NT2/D1 (cell line): ENCODE measurements around the gene APLNR.
"Not testable (repeated sequence)": the region's sequence is repeated elsewhere in the genome, so short reads cannot be mapped to it uniquely, and the experiment has no call there.

Source experiments
- DNase-seq: peaks from one replicate; pipeline ENCODE4 v3.0.0-alpha.2; 2011; ENCODE audit warnings: low read depth, low spot score
- H3K27me3 ChIP-seq: 2 replicates; pipeline ENCODE4 v1.6.0; 2011; ENCODE audit warnings: mild to moderate bottlenecking; ENCODE audit not compliant: insufficient read length, insufficient read depth
- H3K36me3 ChIP-seq: 2 replicates; pipeline ENCODE4 v1.6.1; 2011; ENCODE audit warnings: mild to moderate bottlenecking, low read length, mixed read lengths; ENCODE audit not compliant: insufficient read depth, insufficient read length
- H3K4me1 ChIP-seq: 2 replicates; pipeline ENCODE4 v1.5.1; 2011; ENCODE audit not compliant: insufficient read depth, insufficient read length
- H3K4me3 ChIP-seq: 2 replicates; pipeline ENCODE4 v1.5.1; 2011; ENCODE audit warnings: low read depth; ENCODE audit not compliant: insufficient read length
- H3K9ac ChIP-seq: 2 replicates; pipeline ENCODE4 v1.6.0; 2011; ENCODE audit warnings: low read depth; ENCODE audit not compliant: insufficient read length
- H3K9me3 ChIP-seq: 2 replicates; pipeline ENCODE4 v1.5.1; 2011; ENCODE audit warnings: mild to moderate bottlenecking, low read length; ENCODE audit not compliant: insufficient read depth
- SUZ12 ChIP-seq: IDR thresholded peaks from 2 replicates; pipeline ENCODE4 v1.6.1; 2011; ENCODE audit not compliant: insufficient read length, insufficient read depth; ENCODE audit errors: extremely low read depth
- YY1 ChIP-seq: IDR thresholded peaks from 2 replicates; pipeline ENCODE4 v1.6.1; 2011; ENCODE audit not compliant: insufficient read length, insufficient read depth
- ZNF274 ChIP-seq: IDR thresholded peaks from 2 replicates; pipeline ENCODE4 v1.6.1; 2011; ENCODE audit warnings: mild to moderate bottlenecking, low read depth, low read length

The APLNR gene

DNA sequence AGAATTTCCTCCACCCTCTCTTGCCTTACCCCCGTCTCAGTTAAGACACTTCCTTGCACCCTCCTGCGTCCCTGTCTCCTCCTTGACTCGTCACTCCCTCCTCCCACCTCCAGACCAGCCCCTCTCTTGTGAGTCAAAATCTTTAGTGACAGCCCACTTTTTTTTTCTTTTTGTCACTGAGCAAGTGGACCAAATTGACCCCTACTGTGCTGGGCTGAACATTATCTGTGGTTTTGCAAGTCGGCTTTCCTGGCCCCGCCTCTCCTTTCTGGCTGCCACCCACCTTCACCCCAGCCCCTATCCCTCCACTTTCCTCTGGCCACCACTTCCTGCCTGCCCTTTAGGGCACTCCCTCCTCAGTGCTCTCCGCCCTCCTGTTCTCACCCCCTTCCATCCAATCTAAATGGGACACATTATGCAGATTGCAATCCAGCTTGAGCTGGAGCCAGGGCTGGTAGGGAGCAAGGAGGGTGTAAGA, at the start of gene APLNR:
APLNR (minus strand) TSS at position 47 of the 478 bp plus-strand sequence. CDS start 246 bp downstream, outside the sequence.
- Histone ChIP-seq H3K27me3 (no peaks in the 10 kb centered on the region), H3K4me3 (peak within 1 kb of the TSS; percentile 16), H3K9ac (no peak within 1 kb of the TSS), H3K4me1 (peaks cover 25% of the 10 kb centered on the region), H3K36me3 (no peaks in the 10 kb centered on the region), H3K9me3 (no peaks in the 10 kb centered on the region)
- DNase-seq = peak; percentile 33
- TF ChIP-seq SUZ12 (no peak), YY1 (no peak), ZNF274 (no peak)

DNA sequence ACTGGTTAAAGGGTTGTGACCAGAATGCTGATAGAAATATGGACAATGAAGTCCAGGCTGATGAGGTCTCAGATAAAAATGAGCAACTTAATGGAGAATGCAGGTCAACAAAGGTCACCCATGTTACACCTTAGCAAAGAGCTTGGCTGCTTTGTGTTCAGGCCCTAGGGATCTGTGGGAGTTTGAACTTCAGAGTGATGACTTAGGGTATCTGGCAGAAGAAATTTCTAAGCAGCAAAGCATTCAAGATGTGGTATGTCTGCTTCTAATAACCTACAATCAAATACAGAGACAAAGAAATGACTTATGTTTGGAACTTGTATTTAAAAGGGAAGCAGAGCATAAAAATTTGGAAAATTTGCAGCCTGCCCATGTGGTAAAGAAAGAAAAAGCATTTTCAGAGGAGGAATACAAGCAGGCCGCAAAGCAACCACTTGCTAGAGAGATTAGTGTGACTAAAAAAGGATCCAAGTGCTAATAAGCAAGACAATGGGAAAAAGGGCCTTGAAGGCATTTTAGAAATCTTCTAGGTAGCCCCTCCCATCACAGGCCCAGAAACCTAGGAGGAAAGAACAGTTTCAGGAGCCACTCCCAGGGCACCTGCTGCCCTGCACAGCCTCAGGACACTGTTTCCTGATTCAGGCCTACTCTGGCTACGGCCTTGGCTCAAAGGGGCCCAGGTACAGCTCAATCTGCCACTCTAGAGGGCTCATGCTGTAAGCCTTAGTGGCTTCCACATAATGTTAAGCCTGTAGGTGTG, 46.4 kb upstream of the APLNR start:
- Histone ChIP-seq H3K9me3 (peaks cover 13% of the 10 kb centered on the region; the same call in 1 of the 2 replicates), H3K9ac (no peak overlapping the region), H3K4me3 (no peak overlapping the region), H3K36me3 (no peaks in the 10 kb centered on the region), H3K27me3 (no peaks in the 10 kb centered on the region), H3K4me1 (peaks cover 9% of the 10 kb centered on the region)
- DNase-seq = peak; percentile 80
- TF ChIP-seq SUZ12 = no peak

GRCh38 chr11:57281546-57281945, 44.5 kb upstream of the APLNR start:
- Histone ChIP-seq H3K27me3 (peaks cover 10% of the 10 kb centered on the region), H3K9me3 (peaks cover 13% of the 10 kb centered on the region; the same call in 1 of the 2 replicates)
- DNase-seq, H3K4me1 ChIP-seq, H3K9ac ChIP-seq, H3K36me3 ChIP-seq, H3K4me3 ChIP-seq: not testable (repeated sequence)

DNA sequence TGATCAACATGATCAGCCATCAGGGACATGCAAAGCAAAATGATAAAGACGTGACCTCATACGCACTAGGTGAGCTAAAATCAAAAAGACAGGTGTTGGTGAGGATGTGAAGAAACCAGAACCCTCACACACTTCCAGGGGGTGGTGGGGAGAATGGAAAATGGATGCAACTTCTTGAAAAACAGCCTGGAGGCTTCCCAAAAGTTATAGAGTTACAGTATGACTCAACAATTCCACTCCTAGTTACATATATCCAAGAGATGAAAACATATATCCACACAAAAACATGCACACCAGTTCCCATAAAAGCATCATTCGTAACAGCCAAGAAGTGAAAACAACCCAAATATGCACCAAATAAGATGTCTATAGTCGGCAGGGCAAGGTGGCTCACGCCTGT, 42.1 kb upstream of the APLNR start:
- Histone ChIP-seq H3K9ac (no peak overlapping the region), H3K9me3 (peaks cover 14% of the 10 kb centered on the region; the same call in 1 of the 2 replicates), H3K4me3 (no peak overlapping the region), H3K4me1 (peaks cover 4% of the 10 kb centered on the region), H3K36me3 (no peaks in the 10 kb centered on the region), H3K27me3 (peaks cover 10% of the 10 kb centered on the region)
- DNase-seq = no peak
- no peak for TF ChIP-seq ZNF274
- TF ChIP-seq SUZ12 = no peak
- no peak for TF ChIP-seq YY1

GRCh38 chr11:57278721-57279095, 41.7 kb upstream of the APLNR start:
- Histone ChIP-seq H3K4me1 (no peaks in the 10 kb centered on the region), H3K27me3 (peaks cover 10% of the 10 kb centered on the region), H3K9ac (no peak overlapping the region)

GRCh38 chr11:57277845-57278720, 41.0 kb upstream of the APLNR start:
- Histone ChIP-seq H3K4me1 (no peaks in the 10 kb centered on the region), H3K4me3 (no peak overlapping the region), H3K36me3 (no peaks in the 10 kb centered on the region), H3K9me3 (peaks cover 24% of the 10 kb centered on the region), H3K9ac (peak overlapping the region; percentile 28), H3K27me3 (peaks cover 10% of the 10 kb centered on the region)
- no peak for TF ChIP-seq SUZ12
- DNase-seq = peak; percentile 76

More at GRCh38 chr11:57278721-57279095, 41.7 kb upstream of the APLNR start:
- no peak for DNase-seq
- no peak for TF ChIP-seq YY1
- TF ChIP-seq SUZ12 = no peak
- no peak for TF ChIP-seq ZNF274
- Histone ChIP-seq H3K36me3 (no peaks in the 10 kb centered on the region), H3K9me3 (peaks cover 18% of the 10 kb centered on the region), H3K4me3 (no peak overlapping the region)

DNA sequence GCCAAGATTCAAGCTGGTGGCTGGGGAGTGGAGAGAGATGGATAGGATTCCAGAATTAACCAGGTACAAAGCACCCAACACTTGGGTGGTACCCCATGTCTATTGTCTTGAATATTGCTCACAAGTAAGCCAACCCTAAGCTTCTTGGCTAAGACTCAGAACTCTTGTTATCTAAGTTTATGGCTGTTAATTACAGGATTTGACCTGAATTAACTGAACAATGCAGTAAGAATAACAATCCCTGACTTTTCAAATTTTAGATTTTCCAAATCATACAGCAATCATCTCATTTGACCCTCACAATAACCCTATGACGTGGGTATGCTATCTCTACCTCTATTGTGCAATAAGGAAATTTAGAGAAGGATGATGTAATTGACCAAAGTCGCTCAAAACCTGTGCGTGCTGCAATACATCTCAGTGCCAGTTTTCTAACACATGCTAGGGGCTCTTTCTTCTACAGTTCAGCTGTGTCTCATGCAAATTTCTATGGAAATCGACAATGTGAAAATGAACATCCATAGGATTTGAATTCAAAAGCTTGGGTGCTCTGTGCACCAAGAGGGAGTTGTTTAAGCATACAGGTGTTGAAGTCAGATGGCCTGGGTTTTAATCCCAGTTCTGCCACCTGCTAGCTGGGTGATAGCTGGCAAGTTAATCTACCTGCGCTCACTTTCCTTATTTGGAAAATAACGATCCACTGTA, 40.1 kb upstream of the APLNR start:
- no peak for DNase-seq
- Histone ChIP-seq H3K27me3 (peaks cover 10% of the 10 kb centered on the region), H3K9ac (no peak overlapping the region), H3K4me1 (no peaks in the 10 kb centered on the region), H3K9me3 (peaks cover 24% of the 10 kb centered on the region), H3K4me3 (no peak overlapping the region), H3K36me3 (no peaks in the 10 kb centered on the region)
- TF ChIP-seq YY1 (no peak), SUZ12 (no peak), ZNF274 (no peak)
